HEK293T (cell line): ENCODE measurements around the gene ZFPM1.

ENCODE experiments used
- ARNT ChIP-seq: fragments of 450-650 bp; IDR thresholded peaks from 2 replicates; pipeline ENCODE4 v1.6.1; 2017; ENCODE audit warnings: mild to moderate bottlenecking
- BHLHE40 ChIP-seq: fragments of 450-650 bp; IDR thresholded peaks from 2 replicates; pipeline ENCODE4 v1.6.1; 2016; ENCODE audit warnings: mild to moderate bottlenecking, moderate library complexity, borderline replicate concordance
- CTBP1 ChIP-seq: fragments of 450-650 bp; IDR thresholded peaks from 2 replicates; pipeline ENCODE4 v1.6.1; 2016; ENCODE audit warnings: borderline replicate concordance
- ELF4 ChIP-seq: fragments of 450-650 bp; IDR thresholded peaks from 2 replicates; pipeline ENCODE4 v1.6.1; 2017; ENCODE audit warnings: antibody characterized with exemption
- FOXA1 ChIP-seq: fragments of 450-650 bp; IDR thresholded peaks from 2 replicates; pipeline ENCODE4 v1.6.1; 2016; ENCODE audit warnings: mild to moderate bottlenecking
- FOXK2 ChIP-seq: fragments of 450-650 bp; IDR thresholded peaks from 2 replicates; pipeline ENCODE4 v1.6.1; 2016; ENCODE audit warnings: mild to moderate bottlenecking
- FOXM1 ChIP-seq: fragments of 450-650 bp; IDR thresholded peaks from 2 replicates; pipeline ENCODE4 v1.6.1; 2017; ENCODE audit warnings: mild to moderate bottlenecking, borderline replicate concordance
- HDGF ChIP-seq: fragments of 450-650 bp; IDR thresholded peaks from 2 replicates; pipeline ENCODE4 v1.6.1; 2017; ENCODE audit warnings: antibody characterized with exemption, borderline replicate concordance
- LEF1 ChIP-seq: fragments of 450-650 bp; IDR thresholded peaks from 2 replicates; pipeline ENCODE4 v1.6.1; 2017; ENCODE audit warnings: mild to moderate bottlenecking, borderline replicate concordance
- PKNOX1 ChIP-seq: fragments of 450-650 bp; IDR thresholded peaks from 2 replicates; pipeline ENCODE4 v1.6.1; 2016
- SP1 ChIP-seq: fragments of 450-650 bp; IDR thresholded peaks from 2 replicates; pipeline ENCODE4 v1.6.1; 2017
- SUZ12 ChIP-seq: fragments of 450-650 bp; IDR thresholded peaks from 2 replicates; pipeline ENCODE4 v1.6.1; 2016; ENCODE audit warnings: mild to moderate bottlenecking
- TARDBP ChIP-seq: fragments of 450-650 bp; IDR thresholded peaks from 2 replicates; pipeline ENCODE4 v1.6.1; 2016

GRCh38 chr16:88556294-88556988 lies 103.4 kb downstream of the ZFPM1 start:
- no peak for TF ChIP-seq FOXA1
- no peak for TF ChIP-seq FOXM1
- no peak for TF ChIP-seq TARDBP
- no peak for TF ChIP-seq SUZ12
- TF ChIP-seq ELF4 = no peak
- no peak for TF ChIP-seq CTBP1
- no peak for TF ChIP-seq FOXK2
- no peak for TF ChIP-seq BHLHE40
- TF ChIP-seq HDGF = no peak
- TF ChIP-seq SP1 = no peak
- no peak for TF ChIP-seq ARNT
- TF ChIP-seq PKNOX1 = no peak
- TF ChIP-seq LEF1 = no peak
